HK-2 (cell line): ENCODE results near the gene CD164L2.

Experiments used
- DNase-seq: peaks from one replicate; pipeline ENCODE4 v3.0.0-alpha.2; 2018; ENCODE audit not compliant: unreplicated experiment

Gene CD164L2

DNA sequence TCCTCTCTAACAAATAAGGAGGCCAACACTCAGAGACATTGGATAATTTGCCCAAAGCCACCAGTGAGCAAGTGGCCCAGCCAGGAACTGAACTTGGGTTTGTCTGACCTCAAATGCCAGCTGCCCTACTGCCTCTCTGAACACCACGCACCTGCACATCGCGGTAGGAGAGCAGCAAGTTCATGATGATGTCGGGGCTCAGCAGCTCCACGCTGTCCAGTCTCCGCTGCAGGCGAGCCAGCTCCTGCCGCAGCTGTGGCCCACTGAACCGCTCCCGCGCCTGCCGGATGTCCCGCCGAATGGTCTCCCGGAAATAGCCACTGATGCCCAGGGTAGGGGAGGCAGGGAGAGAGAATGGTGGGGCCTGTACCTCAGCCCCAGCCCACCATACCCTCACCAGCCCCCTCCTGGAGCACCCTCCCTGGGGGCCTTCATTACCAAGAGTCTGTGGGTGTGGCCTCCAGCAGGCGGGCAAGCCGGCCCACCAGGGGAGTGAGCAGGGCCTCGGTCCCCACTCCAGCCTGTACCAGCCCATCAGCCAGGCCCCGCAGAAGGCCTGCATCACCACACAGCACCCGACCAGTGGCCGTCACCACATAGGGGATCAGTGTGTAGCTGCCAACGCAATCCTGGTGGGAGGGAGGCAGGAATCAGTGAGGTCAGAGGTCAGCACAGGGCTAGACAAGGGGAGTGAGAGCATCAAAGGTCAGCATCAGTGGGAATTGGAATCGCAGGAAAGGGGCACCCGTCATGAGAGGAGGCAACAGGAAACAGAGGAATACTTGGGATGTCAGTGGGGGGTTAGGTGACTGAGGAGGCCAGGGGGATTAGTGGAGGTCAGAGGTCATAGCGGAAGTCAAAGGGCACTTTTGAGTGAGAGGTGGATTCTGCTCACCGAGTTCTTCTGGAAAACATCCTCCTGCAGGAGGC lies 19.1 kb downstream of the CD164L2 start:
- DNase-seq: no peak

- DNase-seq: no peak
Observed at GRCh38 chr1:27361553-27361952, 21.6 kb downstream of the CD164L2 start.

DNA sequence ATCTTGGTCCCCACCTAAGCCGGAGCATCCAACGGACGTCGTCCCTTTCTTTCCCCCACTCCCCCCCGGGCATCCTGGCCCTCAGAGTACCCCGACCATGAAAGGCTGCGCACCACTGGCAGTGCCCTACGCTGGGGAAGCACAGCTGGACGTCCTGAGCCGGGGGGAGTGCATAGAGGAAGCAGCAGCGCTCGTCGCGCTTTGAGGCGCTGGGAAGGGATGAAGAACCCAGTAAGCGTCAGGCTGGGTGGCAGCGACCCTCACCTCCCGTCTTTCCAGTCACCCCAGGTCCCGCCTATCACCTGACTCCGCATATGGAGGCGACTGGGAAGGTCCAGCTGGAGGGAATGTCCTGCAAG lies 22.1 kb downstream of the CD164L2 start:
- DNase-seq: no peak

DNA sequence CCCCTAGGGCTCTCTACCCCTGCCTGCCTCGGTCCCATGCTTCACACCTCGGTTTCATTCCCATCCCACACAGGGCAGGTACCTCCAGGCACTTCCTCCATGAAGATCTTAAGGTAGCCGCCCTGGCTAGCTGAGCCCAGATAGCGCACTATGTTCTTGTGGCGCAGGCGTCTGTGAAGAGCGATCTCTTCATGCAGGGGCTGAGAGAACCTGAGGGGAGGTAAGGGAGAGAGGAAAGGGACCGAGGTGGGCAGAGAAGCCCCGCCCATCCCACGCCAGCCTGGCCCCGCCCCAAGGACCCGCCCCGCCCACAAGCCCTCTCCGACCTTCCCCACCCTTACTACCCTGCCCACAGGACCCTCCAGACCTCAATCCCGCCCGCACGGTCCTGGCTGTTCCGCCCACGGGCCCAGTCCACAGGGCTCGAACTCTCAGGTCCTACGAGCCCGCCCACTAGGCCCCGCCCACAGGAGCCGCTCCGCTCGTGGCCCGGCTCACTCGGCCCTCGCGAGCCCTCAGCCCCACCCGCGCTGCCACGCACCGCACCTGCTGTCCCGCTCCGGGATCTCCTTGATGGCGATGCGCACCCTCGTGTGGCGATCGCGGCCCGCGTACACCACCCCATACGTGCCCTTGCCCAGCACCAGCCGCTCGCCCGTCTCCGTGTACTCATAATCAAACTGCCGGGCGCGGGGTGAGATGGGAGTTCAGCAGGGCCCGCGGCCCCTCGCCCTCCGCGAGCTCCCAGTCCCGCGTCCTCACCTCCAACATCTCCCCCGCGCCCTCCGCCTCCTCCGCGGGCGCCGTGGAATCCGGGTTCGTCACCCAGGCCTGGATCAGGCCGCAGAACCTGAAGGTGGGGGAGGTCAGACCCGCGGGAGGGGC lies 22.7 kb downstream of the CD164L2 start:
- DNase-seq: no peak

DNA sequence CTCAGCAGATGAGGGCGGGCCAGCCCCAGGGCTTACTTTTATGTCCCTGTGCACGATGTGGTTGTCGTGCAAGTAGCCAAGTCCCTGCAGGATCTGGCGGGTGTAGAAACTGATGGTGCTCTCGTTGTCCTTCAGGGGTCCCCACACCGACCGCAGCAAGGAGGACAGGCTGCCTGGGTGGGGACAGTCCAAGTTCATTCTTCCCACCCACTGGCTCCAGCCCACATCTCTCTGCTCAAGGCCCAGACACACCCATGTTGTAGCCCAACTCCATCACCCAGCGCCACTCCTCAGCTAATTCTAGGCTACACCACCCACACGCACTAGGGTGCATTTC lies 23.3 kb downstream of the CD164L2 start:
- no peak for DNase-seq

- no peak for DNase-seq
Observed at GRCh38 chr1:27358928-27359313, 24.2 kb downstream of the CD164L2 start.

DNA sequence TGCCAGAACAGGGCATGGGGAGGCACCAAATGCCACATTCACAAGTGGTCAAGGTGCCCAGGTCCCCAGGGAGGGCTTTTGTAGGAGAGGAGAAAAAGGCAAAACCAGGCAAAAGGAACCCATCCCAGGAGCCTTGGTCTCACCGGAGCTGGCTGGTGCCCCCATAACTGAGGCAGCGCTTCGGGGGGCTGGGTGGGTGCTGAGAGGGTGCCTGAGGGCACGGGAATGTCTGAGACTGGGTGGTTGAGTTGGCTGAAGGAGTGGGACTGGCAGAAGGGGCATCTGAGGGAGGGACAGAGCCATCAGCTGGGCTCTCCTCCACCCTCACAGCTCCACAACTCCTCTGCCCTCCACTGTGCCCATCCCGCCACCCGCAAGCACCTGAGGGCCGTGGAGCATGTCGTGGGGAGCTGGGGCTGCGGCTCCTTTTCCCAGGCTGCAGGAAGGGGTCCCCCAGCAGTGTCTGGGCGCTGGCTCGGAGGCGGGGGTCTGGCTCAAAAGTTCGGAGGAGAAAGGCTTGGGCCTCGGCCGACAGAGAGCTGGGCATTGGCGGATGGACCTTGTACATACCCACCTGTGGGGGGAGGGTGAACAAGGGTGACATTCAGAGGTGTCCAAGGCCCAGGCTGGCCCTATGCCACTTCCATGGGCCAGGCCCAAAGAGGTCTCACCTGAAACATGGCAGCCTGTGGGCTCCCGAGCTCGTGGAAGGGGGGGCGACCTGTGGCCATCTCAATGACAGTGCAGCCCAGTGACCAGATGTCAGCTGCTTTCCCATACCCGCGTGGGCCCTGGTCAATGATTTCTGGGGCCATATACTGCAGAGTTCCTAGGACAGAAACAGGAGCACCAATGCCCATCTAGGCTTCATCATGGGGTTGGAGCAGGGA lies 24.9 kb downstream of the CD164L2 start:
- DNase-seq: no peak

GRCh38 chr1:27357281-27358037 lies 25.7 kb downstream of the CD164L2 start:
- peak; percentile 55 for DNase-seq

DNA sequence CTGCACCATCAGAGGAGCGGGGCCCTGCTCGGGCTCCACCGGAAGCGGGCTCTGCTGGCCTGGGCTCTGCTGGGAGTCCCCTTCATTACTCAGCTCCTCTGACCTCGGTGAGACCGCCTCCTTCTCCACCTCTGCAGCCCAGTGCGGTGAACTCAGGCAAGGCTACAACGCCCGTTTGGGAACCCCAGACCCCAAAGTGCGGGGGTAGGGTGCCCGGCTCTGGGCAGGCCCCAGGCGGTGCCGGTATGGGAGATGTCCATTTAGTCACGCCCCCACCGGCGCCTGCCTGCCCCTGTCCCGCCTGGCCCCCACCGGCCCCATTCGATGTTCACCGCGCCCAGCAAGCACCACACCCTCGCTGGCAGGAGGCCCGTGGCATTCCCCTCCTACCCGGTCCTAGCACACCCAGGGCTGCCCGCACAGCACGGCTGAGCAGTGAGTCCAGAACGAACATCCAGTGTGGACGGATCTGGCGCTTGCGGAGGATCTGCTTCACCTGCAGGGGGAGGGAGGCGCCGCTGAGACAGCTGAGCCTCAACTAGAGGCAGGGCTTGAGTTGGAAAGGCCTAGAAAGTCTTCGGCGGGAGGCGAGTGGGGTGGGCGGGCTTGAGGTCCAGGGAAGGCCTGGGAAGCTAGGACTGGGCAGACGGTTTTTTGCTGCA lies 26.4 kb downstream of the CD164L2 start:
- DNase-seq: no peak

- no peak for DNase-seq
Observed at GRCh38 chr1:27356277-27356618, 26.9 kb downstream of the CD164L2 start.

- DNase-seq: no peak
Observed at GRCh38 chr1:27355683-27356082, 27.4 kb downstream of the CD164L2 start.

GRCh38 chr1:27353629-27354028 lies 29.5 kb downstream of the CD164L2 start:
- no peak for DNase-seq

- no peak for DNase-seq
Observed at GRCh38 chr1:27353166-27353565, 30.0 kb downstream of the CD164L2 start.

GRCh38 chr1:27351541-27352107 lies 31.5 kb downstream of the CD164L2 start:
- no peak for DNase-seq

GRCh38 chr1:27350663-27351540 lies 32.2 kb downstream of the CD164L2 start:
- peak; percentile 72 for DNase-seq

DNA sequence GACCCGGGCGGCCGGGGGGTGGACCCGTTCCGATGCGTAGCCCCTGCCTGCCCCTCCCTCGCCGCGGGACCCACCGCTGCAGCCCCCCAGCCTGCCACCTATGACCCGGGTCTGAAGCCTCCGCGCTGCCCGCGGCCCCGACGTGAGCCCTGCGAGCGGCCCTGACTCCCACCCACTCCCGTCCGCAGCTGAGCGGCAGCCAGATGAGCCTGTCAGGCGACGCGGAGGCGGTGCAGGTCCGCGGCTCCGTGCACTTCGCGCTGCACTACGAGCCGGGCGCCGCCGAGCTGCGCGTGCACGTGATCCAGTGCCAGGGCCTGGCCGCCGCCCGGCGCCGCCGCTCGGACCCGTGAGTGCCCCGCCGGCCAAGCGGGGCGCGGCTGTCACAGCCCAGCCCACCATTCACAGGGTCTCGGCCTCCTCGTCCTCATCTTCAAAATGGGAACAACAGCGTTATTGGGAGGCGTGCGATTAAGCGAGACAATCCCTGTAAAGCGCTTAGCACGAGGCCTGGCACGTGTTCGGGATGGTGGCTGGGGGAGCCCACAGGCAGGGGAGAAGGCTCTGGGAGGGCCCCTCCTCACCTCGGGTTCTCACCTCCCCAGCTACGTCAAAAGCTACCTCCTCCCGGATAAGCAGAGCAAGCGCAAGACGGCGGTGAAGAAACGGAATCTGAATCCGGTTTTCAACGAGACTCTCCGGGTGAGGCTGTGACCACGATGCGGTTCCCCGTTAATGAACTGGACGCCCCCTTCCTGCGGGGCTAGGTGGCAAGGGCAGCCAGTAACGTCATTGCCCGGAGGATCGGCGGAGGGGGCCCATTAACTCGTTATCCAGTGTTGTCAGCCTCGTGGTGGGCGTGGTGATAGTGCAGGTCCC lies 33.1 kb downstream of the CD164L2 start:
- peak; percentile 55 for DNase-seq

GRCh38 chr1:27348861-27349783 lies 34.0 kb downstream of the CD164L2 start:
- no peak for DNase-seq
